Stimulated activated CD4-positive, alpha-beta T cell treated with anti-CD3 and anti-CD28 coated beads, Interleukin-4, amount 100 ng/mL, for 4 hours (primary cell): ENCODE measurements around the gene CLSTN2.

Experiments
- DNase-seq, 2 experiments: peaks; one replicate each; pipeline ENCODE4 v3.0.0-alpha.2; 2020

Gene CLSTN2

GRCh38 chr3:140296796-140297352, 361.9 kb downstream of the CLSTN2 start:
- no peak for DNase-seq

DNA sequence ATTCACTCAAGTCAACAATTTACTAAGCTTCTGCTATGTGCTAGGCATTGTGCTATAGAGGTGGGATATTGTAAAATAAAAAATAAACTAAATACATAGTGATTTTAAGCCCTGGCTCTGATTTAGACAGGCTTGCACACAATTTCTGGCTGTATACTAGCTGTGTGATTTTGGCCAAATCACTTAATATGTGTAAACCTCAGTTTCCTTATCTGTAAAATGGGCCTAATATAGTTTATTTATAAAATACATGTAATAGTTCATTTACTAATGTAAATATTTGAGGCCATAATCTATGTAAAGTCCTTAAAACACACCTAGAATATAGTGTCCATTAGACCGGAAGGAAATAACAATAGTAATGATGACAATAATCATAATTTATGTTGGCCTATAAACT, 363.1 kb downstream of the CLSTN2 start:
- DNase-seq: no peak

GRCh38 chr3:140298569-140299070, 363.6 kb downstream of the CLSTN2 start:
- DNase-seq: no peak

DNA sequence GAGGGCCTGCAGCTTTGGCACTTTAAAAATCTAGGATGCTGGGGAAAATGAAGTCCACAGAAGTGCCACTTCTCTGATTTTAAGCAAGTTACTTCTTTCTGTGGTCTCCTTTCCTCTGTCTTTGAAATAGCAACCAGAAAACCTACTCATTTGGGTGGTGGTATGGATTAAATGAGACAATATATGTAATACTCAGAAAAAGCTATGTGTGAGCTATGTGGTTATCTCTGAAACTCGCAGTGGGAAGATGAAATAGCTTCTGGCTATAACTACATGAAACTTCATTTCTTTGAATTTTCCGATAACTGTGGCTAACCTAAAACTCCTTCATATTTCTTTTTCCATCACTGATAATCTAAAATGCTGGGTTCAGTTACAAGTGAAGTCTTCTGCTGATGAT, 368.9 kb downstream of the CLSTN2 start:
- DNase-seq: no peak

GRCh38 chr3:140308535-140308934, 373.6 kb downstream of the CLSTN2 start:
- DNase-seq: no peak

DNA sequence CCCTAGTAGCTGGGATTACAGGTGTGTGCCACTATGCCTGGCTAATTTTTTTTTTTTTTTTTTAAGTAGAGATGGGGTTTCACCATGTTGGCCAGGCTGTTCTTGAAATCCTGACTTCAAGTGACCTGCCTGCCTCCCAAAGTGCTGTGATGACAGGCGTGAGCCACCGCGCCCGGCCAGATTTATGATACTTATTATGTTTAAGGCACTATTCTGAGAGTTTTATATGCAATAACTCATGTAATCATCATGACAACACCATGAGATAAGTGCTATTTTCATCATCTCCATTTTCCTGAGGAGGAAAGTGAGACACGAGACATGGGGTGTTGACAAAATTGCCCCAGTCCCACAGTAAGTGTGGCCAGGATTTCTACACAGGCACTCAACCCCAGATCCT, 376.4 kb downstream of the CLSTN2 start:
- DNase-seq: no peak

DNA sequence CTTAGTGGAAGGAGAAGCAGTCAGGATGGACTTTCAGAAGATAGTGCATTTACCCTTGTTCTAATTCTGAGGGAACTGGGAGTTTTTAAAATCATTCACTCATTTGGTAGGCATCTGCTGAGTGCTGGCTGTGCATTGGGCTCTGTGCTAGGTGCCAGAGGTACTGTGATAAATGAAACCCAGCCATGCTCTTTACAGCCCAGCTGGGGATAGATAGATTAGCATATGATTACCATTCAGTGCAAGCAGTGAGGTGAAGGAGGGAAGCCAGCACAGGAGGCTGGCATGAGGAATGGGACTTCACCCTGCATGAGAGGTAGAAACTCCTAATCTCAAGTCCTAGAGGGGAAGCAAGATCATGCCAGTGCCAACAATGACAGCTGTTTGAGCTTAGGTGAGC, 381.0 kb downstream of the CLSTN2 start:
- no peak for DNase-seq

- no peak for DNase-seq
These were observed 381.5 kb downstream of the CLSTN2 start for GRCh38 chr3:140316466-140316865.

GRCh38 chr3:140316868-140317400, 381.9 kb downstream of the CLSTN2 start:
- no peak for DNase-seq

DNA sequence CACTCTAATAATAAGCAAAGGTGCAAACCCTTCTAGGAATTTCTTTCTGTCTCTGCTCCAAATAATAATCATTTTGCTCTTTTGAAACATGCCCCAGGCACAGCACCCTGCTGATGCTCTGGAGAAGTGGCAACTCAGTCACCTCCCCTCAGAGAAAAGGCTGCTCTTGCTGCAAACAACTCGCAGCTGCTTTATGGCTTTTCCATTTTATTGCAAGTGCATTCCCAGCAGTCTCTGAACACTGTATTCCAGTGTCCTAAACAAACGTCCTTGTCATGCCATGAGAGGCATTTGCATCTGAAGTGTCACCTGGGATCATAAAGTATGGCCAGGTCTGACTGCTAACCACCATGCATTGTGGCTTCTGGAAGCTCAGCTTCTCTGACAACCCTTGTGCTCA, 384.8 kb downstream of the CLSTN2 start:
- DNase-seq: no peak

DNA sequence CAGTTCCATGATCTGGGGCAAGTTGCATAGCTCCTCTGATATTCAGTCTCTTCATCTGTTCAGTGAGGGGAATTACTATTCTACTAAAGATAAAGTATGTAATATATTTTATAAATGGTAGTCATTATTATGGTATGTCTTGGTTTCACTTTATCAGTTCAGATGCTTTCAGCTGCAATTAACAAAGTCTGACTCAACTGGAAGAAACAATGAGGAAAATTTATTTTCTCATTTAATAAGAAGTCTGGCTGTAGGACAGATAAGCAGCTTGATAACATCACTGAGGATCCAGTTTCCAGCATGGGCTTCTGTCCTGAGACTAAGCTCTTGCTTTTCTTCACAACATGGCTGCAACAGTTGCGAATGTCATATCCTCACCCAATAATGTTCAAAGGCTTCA, 388.6 kb downstream of the CLSTN2 start:
- no peak for DNase-seq

GRCh38 chr3:140332131-140332530, 397.1 kb downstream of the CLSTN2 start:
- DNase-seq: no peak

DNA sequence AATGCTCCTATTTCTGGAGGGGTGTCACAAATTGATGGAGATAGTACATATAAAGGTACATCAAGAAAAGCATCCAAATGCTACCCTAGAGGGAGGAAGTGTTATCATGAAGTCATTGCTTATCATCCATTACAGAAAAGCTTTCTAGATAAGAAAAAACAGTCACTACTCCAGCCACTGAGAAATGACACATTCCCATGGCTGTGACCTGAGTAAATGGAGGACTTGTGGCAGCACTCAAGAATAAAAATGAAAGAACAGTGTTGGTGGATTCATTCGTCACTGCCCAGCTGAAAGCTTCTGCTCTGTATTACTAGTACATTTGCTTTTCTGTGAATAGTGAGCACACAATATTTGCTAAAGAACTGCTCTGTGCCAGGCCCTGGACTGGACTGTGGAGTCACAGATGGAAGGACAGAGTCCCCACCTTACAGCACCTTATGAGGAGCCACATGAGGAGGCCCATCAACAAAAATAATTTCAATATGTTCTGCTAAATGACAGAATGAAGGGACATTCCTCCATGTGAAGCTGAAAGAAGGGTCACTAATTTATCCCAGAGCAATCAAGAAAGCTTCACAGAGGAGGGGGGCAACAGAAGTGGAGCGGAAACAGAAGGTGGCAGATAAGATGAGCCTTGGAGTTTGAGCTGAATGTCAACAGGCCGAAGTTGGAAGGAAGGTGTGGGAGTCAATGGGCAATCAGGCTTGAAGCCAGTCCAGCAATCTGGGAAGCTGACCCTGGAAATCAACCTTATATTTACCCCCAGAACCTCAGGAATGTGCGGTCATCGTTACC, 399.3 kb downstream of the CLSTN2 start:
- DNase-seq: no peak

DNA sequence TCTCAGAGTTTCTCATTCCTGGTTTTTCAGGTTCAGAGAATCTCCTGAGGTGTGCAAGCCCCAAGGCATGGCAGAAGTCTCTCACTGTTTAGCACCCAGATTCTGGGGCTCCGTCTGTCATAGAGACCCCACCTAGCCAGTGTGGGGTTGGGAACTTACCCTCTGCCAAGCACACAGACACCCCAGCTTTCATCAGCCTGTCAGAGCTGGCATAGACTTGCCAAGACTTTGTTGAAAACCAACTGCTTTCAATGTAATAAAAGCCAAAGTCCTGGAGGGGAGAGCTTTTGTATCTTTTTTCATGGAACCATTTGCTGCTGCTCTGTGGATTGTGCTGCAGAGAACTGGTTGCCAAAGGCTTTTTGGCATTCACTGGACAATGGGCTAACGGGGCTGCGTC, 401.5 kb downstream of the CLSTN2 start:
- DNase-seq: no peak

- DNase-seq: no peak
These were observed 403.9 kb downstream of the CLSTN2 start for GRCh38 chr3:140338916-140339315.

DNA sequence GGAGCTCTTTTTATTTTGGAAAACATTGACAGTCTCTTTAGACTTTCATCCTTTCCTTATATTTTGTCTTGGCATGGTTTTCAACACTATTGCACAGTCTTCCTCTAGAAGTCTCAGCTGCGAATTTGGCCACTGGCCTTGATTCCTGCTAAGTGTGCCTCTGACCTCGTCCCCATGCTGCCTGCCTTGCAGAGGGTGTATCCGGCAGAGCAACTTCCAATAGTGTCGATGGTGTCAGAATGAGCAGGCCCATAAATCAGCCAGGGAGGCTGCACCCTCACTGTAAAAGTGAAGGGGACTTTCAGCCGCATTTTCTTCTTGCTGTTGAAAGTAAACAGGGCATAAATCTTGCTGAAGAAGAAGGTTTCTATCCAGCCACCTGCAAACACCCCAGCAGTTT, 406.2 kb downstream of the CLSTN2 start:
- DNase-seq: no peak

- DNase-seq: no peak
These were observed 406.9 kb downstream of the CLSTN2 start for GRCh38 chr3:140341817-140342403.

- DNase-seq: no peak
These were observed 407.7 kb downstream of the CLSTN2 start for GRCh38 chr3:140342668-140343067.

GRCh38 chr3:140343211-140344081, 408.5 kb downstream of the CLSTN2 start:
- no peak for DNase-seq

DNA sequence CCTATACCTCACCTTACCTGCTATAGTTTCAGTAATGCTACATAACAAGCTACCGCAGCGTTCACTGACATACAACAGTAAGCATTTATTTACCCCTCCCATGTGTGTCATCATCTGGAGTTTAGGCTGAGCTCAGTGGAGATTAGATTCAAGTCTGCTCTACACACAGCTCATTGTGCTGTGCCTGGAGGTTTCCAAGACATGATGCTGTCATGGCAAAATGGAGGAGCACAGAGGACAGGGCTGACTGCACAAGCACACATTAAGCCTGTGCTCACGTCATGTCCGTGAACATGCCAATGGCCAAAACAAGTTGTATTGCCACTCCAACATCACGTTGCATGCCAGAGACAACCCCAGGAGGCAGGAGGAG, 409.1 kb downstream of the CLSTN2 start:
- DNase-seq: no peak

GRCh38 chr3:140344601-140345205, 409.7 kb downstream of the CLSTN2 start:
- no peak for DNase-seq

DNA sequence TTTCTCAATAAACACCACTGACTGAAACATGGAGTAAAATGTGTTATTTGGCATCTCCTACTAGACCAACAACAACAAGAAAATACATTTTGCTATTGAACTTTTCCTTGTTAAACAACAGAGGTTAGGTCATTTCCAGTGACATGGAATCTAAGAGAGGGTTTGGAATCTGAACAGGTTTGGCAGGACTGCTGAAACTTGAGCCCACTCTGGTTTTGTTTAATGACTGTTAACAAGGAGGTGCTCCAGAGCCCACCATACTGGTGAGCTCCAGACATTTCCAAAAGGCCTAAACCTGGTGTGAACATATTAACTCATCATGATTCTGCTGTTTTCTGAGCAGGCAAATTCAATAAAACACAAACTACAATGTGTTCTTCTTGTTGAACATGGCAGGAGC, 412.2 kb downstream of the CLSTN2 start:
- no peak for DNase-seq

- DNase-seq: no peak
These were observed 415.0 kb downstream of the CLSTN2 start for GRCh38 chr3:140349938-140350337.
